ENCODE measurements around the gene ANLN.

Gene ANLN

GRCh38 chr7:36475011-36475342 is 85.3 kb downstream of the ANLN start (continued):
- TF ChIP-seq ZNF324 (tag by site-specific recombination; IDR thresholded peaks at IDR 0.05) (no peak), YY2 (tag by site-specific recombination; IDR thresholded peaks at IDR 0.05) (no peak), ZNF561 (tag by site-specific recombination; IDR thresholded peaks at IDR 0.05; ENCODE audit: borderline replicate concordance) (no peak)

GRCh38 chr7:36475381-36475780 is 85.7 kb downstream of the ANLN start:
- H3K4me1 ChIP-seq (ENCODE audit: control insufficient read depth, insufficient read depth, low read length): no peaks in the 10 kb centered on the region
- ChIA-PET POLR2A (no interaction called here), CTCF (interaction anchor here (0.5 to 3.2 kb wide), 8 partner anchors 12 to 1530 kb away, joined by 3 to 9 read pairs (median 3); no protein-coding TSS in a partner anchor)
- no peak overlapping the region for H3K27ac ChIP-seq (ENCODE audit: extremely low read depth, low read depth, low read length)
- no peaks in the 10 kb centered on the region for H3K9me3 ChIP-seq (ENCODE audit: control insufficient read depth, insufficient read depth, low read depth, low read length)
- TF ChIP-seq ZNF311 (tag by site-specific recombination; IDR thresholded peaks at IDR 0.05; ENCODE audit: borderline replicate concordance) (no peak), ZNF561 (tag by site-specific recombination; IDR thresholded peaks at IDR 0.05; ENCODE audit: borderline replicate concordance) (no peak), PATZ1 (tag by site-specific recombination; IDR thresholded peaks at IDR 0.05) (no peak), GLI4 (tag by site-specific recombination; IDR thresholded peaks at IDR 0.05) (no peak), SP7 (tag by site-specific recombination; IDR thresholded peaks at IDR 0.05) (no peak), ZNF350 (tag by site-specific recombination; IDR thresholded peaks at IDR 0.05) (no peak), ZNF18 (tag by site-specific recombination; IDR thresholded peaks at IDR 0.05) (no peak), ZNF701 (tag by site-specific recombination; IDR thresholded peaks at IDR 0.05) (no peak), ZNF19 (tag by site-specific recombination; IDR thresholded peaks at IDR 0.05; ENCODE audit: low read depth) (no peak), ZNF645 (tag by site-specific recombination; IDR thresholded peaks at IDR 0.05) (no peak), ZNF175 (tag by site-specific recombination; IDR thresholded peaks at IDR 0.05) (no peak), ZFHX2 (tag by site-specific recombination; conservative IDR thresholded peaks at IDR 0.05) (no peak), ZBTB48 (tag by site-specific recombination; IDR thresholded peaks at IDR 0.05) (no peak), BCL6B (tag by site-specific recombination; IDR thresholded peaks at IDR 0.05) (no peak), ZNF707 (tag by site-specific recombination; IDR thresholded peaks at IDR 0.05) (no peak), SETDB1 (IDR thresholded peaks at IDR 0.05; ENCODE audit: insufficient read length, low read length) (no peak), KLF16 (tag by site-specific recombination; IDR thresholded peaks at IDR 0.05) (no peak), ZNF341 (tag by site-specific recombination; IDR thresholded peaks at IDR 0.05; ENCODE audit: low read depth) (no peak)
- H3K4me3 ChIP-seq (ENCODE audit: low read depth, low read length): no peak overlapping the region
- no peaks in the 10 kb centered on the region for H3K36me3 ChIP-seq (ENCODE audit: control insufficient read depth in 2 of 2, insufficient read depth in 1 of 2, low read length in 2 of 2)

Measured in HEK293 (cell line).